Mammary epithelial cell (primary cell): ENCODE data around the gene SLC25A21.

Experiments
- CTCF ChIP-seq, 2 donors: IDR thresholded peaks in 1 of 2; conservative IDR thresholded peaks in 1 of 2; 2 replicates each; pipeline ENCODE4 v1.5.1; 2011 to 2012; ENCODE audit warnings: inconsistent platforms in 2 of 2, low read length in 2 of 2, mild to moderate bottlenecking in 2 of 2, control low read depth in 1 of 2, low read depth in 1 of 2; ENCODE audit not compliant: insufficient read depth in 1 of 2; ENCODE audit errors: extremely low read depth in 1 of 2
- EZH2 ChIP-seq: IDR thresholded peaks from 2 replicates; pipeline ENCODE4 v1.6.1; 2012; ENCODE audit warnings: low read length, inconsistent platforms, borderline replicate concordance

- TF ChIP-seq CTCF (conservative IDR thresholded peaks at IDR 0.05 in 1 of 2, IDR thresholded peaks at IDR 0.05 in 1 of 2; ENCODE audit: extremely low read depth in 1 of 2, insufficient read depth in 1 of 2, low read depth in 1 of 2, low read length in 2 of 2) (no peak), EZH2 (no peak)
These were observed 91.2 kb downstream of the SLC25A21 start for GRCh38 chr14:37081218-37081617.
